Fibroblast of villous mesenchyme (primary cell): ENCODE data around the gene ZC3H8. TPM values are rescaled to one million over a fixed set of nuclear protein-coding genes. Genes with fewer than 3 reads are reported as not detected.

Source experiments
- DNase-seq: peaks from one replicate; pipeline ENCODE4 v3.0.0-alpha.2; 2010; ENCODE audit warnings: low read depth
- H3K4me3 ChIP-seq: 2 replicates; pipeline ENCODE4 v1.5.1; 2011; ENCODE audit warnings: low read depth, mild to moderate bottlenecking, low read length
- total RNA-seq: library from RNA; depleted of rRNA; stranded (reverse); fragments of >200 nt; gene quantifications from 2 replicates; pipeline ENCODE4 v1.2.3, GENCODE V29; 2012
- TF ChIP-seq, protein P1 (sequence below): IDR thresholded peaks from 2 replicates; pipeline ENCODE4 v1.5.1; 2012; ENCODE audit warnings: low read depth, mild to moderate bottlenecking, low read length; ENCODE audit not compliant: insufficient read depth

Gene ZC3H8
- total RNA-seq, 1 donor: 8.2 TPM

DNA sequence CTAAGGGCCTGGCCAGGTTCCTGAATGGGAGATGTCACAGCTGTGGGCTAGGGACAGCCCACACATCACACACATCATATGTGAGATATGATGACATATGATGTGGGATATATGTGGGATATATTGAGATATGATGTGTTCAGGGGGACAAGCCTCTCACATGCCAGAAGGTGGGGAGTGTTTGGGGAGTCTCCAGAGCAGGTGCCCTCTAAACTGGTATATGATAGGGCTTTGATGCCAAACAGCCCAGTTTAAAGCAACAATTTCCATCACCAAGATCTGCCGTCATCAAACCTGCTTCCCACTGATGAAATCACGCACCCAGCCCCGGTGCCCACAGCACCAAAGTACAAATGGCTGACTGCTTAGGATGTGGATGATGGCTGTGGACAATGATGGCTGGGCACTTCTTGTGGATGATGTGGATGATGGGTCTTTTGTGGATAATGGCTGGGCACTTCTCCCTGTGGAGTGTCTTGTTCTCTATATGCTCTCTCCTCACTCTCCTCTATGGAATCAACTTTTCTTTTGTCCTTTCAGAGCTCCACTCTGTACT is 65.8 kb downstream of the ZC3H8 start:
- TF ChIP-seq, protein P1, sequence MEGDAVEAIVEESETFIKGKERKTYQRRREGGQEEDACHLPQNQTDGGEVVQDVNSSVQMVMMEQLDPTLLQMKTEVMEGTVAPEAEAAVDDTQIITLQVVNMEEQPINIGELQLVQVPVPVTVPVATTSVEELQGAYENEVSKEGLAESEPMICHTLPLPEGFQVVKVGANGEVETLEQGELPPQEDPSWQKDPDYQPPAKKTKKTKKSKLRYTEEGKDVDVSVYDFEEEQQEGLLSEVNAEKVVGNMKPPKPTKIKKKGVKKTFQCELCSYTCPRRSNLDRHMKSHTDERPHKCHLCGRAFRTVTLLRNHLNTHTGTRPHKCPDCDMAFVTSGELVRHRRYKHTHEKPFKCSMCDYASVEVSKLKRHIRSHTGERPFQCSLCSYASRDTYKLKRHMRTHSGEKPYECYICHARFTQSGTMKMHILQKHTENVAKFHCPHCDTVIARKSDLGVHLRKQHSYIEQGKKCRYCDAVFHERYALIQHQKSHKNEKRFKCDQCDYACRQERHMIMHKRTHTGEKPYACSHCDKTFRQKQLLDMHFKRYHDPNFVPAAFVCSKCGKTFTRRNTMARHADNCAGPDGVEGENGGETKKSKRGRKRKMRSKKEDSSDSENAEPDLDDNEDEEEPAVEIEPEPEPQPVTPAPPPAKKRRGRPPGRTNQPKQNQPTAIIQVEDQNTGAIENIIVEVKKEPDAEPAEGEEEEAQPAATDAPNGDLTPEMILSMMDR: no peak
- no peak for DNase-seq

DNA sequence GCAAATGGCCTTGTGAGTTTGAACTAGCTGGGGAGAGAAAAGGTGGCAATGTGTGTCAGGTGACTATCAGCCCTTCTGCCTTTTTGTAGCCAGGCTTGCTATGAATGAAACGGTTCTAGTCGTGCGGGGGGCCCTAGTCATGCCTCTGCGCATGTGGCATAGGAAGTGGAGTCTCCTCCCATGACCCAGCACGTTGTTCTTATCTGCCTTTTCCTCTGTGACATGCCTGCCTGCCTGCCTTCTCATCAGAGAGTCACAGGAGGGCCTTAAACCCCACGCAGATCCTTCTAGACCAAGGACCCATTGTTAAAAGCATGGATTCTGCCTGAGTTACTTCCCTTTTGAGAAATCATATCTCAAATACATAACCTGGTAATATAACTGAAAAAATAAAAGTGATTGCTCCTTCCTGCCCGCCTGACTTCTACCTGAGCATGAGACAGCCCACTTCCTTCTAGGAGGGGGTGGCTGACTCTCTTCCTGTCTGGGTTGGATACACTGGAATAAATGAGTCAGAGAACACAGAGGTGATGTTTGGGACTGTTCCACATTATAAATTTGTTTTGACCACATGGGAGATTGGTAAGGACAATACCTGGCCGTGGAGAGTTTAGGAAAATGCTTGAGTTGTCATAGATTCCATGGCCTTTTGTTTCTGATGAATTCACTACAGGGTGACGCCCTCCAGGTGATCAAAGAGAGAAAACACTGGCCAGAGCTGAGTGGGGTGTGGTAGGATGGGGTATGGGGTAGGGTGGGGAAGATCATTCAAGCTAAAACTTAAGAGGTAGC is 66.8 kb downstream of the ZC3H8 start:
- no peak for DNase-seq
- TF ChIP-seq, protein P1: no peak

More for the DNA sequence above, 65.8 kb downstream of the ZC3H8 start:
- no peak overlapping the region for H3K4me3 ChIP-seq

GRCh38 chr2:112187046-112187715 is 67.7 kb downstream of the ZC3H8 start:
- DNase-seq: no peak
- no peak overlapping the region for H3K4me3 ChIP-seq
- TF ChIP-seq, protein P1: no peak

More for the DNA sequence above, 66.8 kb downstream of the ZC3H8 start:
- H3K4me3 ChIP-seq: no peak overlapping the region

GRCh38 chr2:112185131-112185530 is 69.7 kb downstream of the ZC3H8 start:
- H3K4me3 ChIP-seq: no peak overlapping the region
- DNase-seq: no peak
- TF ChIP-seq, protein P1: no peak

DNA sequence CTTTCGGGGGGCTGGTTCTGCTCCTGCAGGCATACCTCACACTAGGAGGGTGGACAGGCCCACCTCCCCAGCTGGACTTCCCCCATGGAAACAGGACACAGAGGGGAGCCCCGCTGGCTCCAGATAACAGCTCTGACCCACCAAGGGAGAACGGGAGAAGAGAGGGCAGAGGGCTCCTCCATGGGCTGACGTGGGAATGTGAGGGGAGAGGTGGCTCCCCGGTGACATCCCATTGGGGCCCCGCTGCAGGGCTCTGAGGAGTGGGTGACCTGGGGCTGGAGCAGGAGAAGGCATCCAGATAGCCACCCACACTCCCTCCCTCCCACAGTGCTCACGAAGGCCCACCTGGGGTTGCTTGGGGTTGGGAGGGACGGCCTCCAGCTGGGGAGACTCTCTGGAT is 70.7 kb downstream of the ZC3H8 start:
- no peak overlapping the region for H3K4me3 ChIP-seq
- TF ChIP-seq, protein P1: no peak
- DNase-seq: no peak

- TF ChIP-seq, protein P1: no peak
- no peak for DNase-seq
- no peak overlapping the region for H3K4me3 ChIP-seq
Measured at GRCh38 chr2:112183327-112184025, 71.4 kb downstream of the ZC3H8 start.
